ENCODE measurements around the gene CEPT1.

DNA sequence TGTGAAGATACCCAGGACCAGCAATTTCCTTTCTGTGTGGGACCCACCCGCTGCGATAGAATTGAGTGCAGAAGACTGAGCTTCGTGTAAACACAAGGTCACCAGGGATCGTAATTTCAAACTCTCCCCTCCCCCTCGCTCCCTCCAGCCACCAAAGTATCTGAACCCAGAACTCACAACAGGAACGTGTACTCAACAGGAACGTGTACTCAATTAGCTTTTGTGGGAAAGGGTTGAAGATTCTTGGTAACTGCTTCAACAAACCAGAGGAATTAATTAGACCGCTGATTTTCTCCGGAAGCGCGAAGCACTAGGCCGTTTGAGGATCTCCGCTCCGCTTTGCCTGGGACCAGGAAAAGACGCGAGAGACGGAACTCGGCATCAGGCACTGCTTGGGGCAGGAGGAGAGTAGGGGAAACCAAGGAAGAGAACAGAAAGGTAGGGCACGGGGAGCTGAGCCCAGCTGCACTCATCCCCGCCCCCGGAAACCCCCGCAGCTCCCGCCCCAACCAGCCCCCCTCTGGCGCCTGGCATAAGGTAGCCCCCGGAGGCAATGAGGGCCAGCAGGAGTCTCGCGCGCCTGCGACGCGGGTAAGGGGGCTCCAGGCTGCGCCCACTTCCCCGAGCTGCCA lies 583 bp upstream of the CEPT1 start:
- no peak for TF ChIP-seq CTCF (IDR thresholded peaks at IDR 0.05)
- peak in 1 of 2 donors; percentile 20 for TF ChIP-seq POLR2AphosphoS5 (IDR thresholded peaks at IDR 0.05)
- TF ChIP-seq POLR2A (IDR thresholded peaks at IDR 0.05), result no peak
